Ishikawa (cell line): Measurements from ENCODE around the gene GALNTL6.

Experiments used
- CEBPB ChIP-seq: IDR thresholded peaks from 2 replicates; pipeline ENCODE4 v1.6.1; 2012
- CREB1 ChIP-seq: IDR thresholded peaks from 2 replicates; pipeline ENCODE4 v1.6.1; 2012; ENCODE audit warnings: low read depth
- EGR1 ChIP-seq: IDR thresholded peaks from 2 replicates; pipeline ENCODE4 v1.6.1; 2012
- EP300 ChIP-seq: IDR thresholded peaks from 2 replicates; pipeline ENCODE4 v1.6.1; 2012; ENCODE audit warnings: borderline replicate concordance
- FOXM1 ChIP-seq: IDR thresholded peaks from 2 replicates; pipeline ENCODE4 v1.6.1; 2012; ENCODE audit warnings: low read depth, borderline replicate concordance
- NFIC ChIP-seq: IDR thresholded peaks from 2 replicates; pipeline ENCODE4 v1.6.1; 2012
- RAD21 ChIP-seq: IDR thresholded peaks from 2 replicates; pipeline ENCODE4 v1.6.1; 2012; ENCODE audit warnings: low read depth
- TAF1 ChIP-seq: IDR thresholded peaks from 2 replicates; pipeline ENCODE4 v1.6.1; 2012; ENCODE audit warnings: low read depth, mild to moderate bottlenecking
- TCF12 ChIP-seq: IDR thresholded peaks from 2 replicates; pipeline ENCODE4 v1.6.1; 2012; ENCODE audit warnings: low read depth
- TEAD4 ChIP-seq: IDR thresholded peaks from 2 replicates; pipeline ENCODE4 v1.6.1; 2012
- YY1 ChIP-seq: IDR thresholded peaks from 2 replicates; pipeline ENCODE4 v1.6.1; 2012; ENCODE audit warnings: low read depth
- ZBTB7A ChIP-seq: IDR thresholded peaks from 2 replicates; pipeline ENCODE4 v1.6.1; 2012; ENCODE audit warnings: low read depth
- TF ChIP-seq, protein P1 (sequence below): IDR thresholded peaks from 2 replicates; pipeline ENCODE4 v1.6.1; 2012
- TF ChIP-seq, protein P2 (sequence below): IDR thresholded peaks from 2 replicates; pipeline ENCODE4 v1.6.1; 2012
- TF ChIP-seq, protein P3 (sequence below): IDR thresholded peaks from 2 replicates; pipeline ENCODE4 v1.6.1; 2012; ENCODE audit warnings: low read depth, mild to moderate bottlenecking

The GALNTL6 gene

DNA sequence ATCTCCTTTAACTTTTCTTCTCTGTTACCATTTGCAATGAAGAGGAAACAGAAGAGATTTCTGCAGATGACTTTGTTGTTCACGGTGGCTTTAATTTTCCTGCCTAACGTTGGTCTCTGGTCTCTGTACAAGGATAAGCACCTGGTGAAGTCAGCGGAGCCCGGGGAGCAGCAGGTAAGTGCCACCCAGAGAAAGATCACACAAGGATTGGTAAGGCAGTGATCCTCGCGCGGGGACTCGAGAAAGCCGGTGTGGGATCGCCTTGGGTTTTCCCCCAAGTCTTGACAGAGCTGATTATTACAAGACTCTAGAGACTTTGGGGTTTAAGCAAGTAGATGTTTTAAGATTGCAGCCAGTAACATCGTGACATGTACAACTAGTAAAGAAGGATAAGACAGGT is 1.3 kb downstream of the GALNTL6 start:
- TF ChIP-seq, protein P1, sequence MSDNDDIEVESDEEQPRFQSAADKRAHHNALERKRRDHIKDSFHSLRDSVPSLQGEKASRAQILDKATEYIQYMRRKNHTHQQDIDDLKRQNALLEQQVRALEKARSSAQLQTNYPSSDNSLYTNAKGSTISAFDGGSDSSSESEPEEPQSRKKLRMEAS, result no peak
- TF ChIP-seq EP300, result no peak
- TF ChIP-seq RAD21, result no peak
- TF ChIP-seq, protein P2, sequence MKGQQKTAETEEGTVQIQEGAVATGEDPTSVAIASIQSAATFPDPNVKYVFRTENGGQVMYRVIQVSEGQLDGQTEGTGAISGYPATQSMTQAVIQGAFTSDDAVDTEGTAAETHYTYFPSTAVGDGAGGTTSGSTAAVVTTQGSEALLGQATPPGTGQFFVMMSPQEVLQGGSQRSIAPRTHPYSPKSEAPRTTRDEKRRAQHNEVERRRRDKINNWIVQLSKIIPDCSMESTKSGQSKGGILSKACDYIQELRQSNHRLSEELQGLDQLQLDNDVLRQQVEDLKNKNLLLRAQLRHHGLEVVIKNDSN, result no peak
- TF ChIP-seq CREB1, result no peak
- no peak for TF ChIP-seq YY1
- no peak for TF ChIP-seq TAF1
- no peak for TF ChIP-seq TEAD4
- TF ChIP-seq, protein P3, sequence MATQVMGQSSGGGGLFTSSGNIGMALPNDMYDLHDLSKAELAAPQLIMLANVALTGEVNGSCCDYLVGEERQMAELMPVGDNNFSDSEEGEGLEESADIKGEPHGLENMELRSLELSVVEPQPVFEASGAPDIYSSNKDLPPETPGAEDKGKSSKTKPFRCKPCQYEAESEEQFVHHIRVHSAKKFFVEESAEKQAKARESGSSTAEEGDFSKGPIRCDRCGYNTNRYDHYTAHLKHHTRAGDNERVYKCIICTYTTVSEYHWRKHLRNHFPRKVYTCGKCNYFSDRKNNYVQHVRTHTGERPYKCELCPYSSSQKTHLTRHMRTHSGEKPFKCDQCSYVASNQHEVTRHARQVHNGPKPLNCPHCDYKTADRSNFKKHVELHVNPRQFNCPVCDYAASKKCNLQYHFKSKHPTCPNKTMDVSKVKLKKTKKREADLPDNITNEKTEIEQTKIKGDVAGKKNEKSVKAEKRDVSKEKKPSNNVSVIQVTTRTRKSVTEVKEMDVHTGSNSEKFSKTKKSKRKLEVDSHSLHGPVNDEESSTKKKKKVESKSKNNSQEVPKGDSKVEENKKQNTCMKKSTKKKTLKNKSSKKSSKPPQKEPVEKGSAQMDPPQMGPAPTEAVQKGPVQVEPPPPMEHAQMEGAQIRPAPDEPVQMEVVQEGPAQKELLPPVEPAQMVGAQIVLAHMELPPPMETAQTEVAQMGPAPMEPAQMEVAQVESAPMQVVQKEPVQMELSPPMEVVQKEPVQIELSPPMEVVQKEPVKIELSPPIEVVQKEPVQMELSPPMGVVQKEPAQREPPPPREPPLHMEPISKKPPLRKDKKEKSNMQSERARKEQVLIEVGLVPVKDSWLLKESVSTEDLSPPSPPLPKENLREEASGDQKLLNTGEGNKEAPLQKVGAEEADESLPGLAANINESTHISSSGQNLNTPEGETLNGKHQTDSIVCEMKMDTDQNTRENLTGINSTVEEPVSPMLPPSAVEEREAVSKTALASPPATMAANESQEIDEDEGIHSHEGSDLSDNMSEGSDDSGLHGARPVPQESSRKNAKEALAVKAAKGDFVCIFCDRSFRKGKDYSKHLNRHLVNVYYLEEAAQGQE, result no peak
- no peak for TF ChIP-seq TCF12
- TF ChIP-seq EGR1, result no peak
- TF ChIP-seq FOXM1, result no peak
- no peak for TF ChIP-seq NFIC

DNA sequence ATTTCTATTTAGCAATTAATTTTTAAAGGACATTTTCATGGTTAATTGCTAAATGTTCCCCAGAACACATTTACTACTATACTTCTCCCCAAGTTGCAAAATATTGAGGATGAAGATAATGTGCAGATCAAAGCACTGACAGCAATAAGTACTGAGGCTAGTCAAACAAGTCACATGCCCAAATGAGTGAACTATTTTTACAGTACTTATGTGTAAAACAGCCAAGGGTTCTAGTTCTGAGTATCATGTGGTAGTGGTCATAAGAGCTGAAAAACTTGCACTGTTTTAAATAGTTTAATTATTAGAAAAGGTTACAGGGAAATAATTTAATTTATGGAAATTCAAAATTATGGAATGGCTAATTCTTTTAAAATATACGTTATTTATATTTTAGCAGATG is 3.8 kb downstream of the GALNTL6 start:
- TF ChIP-seq TCF12 (no peak), CEBPB (no peak), TAF1 (no peak), RAD21 (no peak), FOXM1 (no peak), EGR1 (no peak), TEAD4 (no peak), NFIC (no peak), CREB1 (no peak), ZBTB7A (no peak), YY1 (no peak), EP300 (no peak)
- TF ChIP-seq, protein P2, result no peak
- TF ChIP-seq, protein P3, result no peak
- TF ChIP-seq, protein P1, result no peak

DNA sequence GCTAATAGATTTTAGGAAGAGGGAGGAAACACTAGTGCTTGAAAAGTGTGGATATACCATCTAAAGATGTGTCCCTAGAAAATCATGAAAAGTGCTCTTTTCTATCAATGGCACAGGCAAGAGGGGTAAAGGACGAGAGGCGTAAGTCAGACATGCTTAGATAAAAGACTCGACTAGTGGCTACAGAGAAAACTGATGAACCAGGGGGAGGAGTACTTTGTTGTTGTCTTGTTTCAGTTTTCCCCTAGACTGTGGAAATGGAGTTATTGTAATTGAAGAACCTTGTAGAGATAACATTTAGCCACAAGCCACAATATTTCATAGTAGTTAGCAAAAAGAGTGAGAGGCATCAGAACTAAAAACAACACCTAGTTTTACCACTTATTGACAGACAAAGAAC is 21.4 kb downstream of the GALNTL6 start:
- no peak for TF ChIP-seq YY1
- TF ChIP-seq CEBPB, result no peak
- TF ChIP-seq, protein P3, result no peak
- TF ChIP-seq EP300, result no peak
- TF ChIP-seq EGR1, result no peak
- no peak for TF ChIP-seq FOXM1
- TF ChIP-seq ZBTB7A, result no peak
- no peak for TF ChIP-seq NFIC
- TF ChIP-seq RAD21, result no peak
- no peak for TF ChIP-seq CREB1
- TF ChIP-seq, protein P1, result no peak

DNA sequence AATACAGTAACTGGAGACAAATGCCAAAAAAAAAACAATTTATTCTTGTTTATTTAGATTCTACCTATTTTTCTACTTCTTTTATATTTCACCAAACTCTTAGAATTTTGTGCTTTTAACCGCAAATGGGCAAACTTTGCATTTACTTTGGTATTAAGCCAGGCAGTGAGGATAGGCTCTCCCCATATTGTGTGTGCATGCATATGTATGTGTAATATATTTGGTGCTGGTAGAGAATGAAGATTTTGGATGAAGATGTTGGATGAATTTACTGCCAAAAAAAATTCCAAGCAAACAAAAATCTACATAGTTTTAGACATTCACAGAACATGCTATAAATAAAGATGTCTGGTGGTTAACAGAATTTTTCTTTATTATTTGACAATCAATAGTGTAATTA is 30.3 kb downstream of the GALNTL6 start:
- TF ChIP-seq EGR1 (no peak), TEAD4 (no peak), EP300 (no peak), YY1 (no peak), CREB1 (no peak), CEBPB (no peak), ZBTB7A (no peak), TCF12 (no peak), TAF1 (no peak), FOXM1 (no peak), NFIC (no peak), RAD21 (no peak)
- TF ChIP-seq, protein P1, result no peak
- TF ChIP-seq, protein P3, result no peak
- TF ChIP-seq, protein P2, result no peak
